ENCODE data around the gene WNT2B.

The WNT2B gene

DNA sequence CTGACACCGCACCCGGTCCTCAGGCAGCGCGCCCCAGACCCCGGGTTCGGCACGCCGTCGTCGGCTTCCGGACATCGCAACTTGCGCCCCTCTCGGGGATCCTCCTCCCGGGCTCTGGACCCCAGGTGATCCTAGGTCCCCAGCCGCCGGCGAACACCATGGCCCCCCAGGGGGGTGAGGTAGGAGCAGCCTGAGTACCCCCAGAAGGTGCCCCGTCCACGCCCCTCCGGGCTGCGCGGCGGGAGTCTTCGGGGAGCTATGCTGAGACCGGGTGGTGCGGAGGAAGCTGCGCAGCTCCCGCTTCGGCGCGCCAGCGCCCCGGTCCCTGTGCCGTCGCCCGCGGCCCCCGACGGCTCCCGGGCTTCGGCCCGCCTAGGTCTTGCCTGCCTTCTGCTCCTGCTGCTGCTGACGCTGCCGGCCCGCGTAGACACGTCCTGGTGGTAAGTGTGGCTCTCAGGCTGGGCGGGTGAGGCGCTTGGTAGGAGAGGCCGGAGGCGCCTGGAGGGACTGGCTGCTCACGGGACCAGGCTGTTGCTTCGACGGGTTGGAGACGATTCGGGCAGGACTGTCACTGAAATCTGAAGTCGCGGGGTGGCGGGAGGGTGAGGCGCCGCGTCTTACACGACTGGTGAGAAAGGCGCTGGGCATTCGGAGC is 367 bp downstream of the WNT2B start:
- H3K18ac ChIP-seq (ENCODE audit: low read length) = peak overlapping the region; percentile 92
- H3K27me3 ChIP-seq (ENCODE audit: control insufficient read depth in 3 of 3, insufficient read depth in 3 of 3, low read depth in 1 of 3, low read length in 3 of 3) = peaks cover 7 to 29% (median 23%) of the 10 kb centered on the region in 3 experiments
- WGBS, 2 donors (ENCODE audit: extremely low coverage in 2 of 2, insufficient read length in 2 of 2, insufficient replicate concordance in 1 of 2) = no CpG with 5 or more reads among the region's 66 CpGs

DNA sequence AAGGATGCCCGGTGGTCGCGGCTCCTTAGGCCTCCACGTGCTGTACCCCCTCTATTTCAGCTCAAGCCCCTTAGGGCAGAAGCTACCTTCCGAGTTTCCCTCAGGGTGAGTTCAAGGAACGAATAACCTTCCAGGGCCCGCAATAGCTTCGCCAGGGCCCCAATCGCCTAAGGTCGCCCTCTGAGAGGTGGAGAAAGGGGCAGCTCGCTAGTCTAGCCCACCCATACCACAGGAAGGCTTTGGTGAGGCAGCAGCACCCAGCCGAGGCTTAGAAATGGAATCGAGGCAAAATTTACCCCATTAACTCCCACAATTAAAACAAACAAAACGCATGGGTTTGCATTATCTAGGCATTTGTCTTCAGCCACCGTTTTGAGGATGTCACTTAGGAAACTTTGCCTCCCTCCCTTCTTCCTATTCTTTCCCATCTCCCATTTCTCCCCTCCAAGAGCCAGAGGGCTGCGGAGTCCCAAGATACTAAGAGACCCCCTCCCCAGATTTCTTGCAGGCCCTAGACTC is 954 bp downstream of the WNT2B start:
- Histone ChIP-seq H2BK15ac (ENCODE audit: low read length) (peak overlapping the region; percentile 16), H3K9ac (ENCODE audit: low read depth, low read length, poor library complexity) (peak overlapping the region; percentile 85), H2AK5ac (ENCODE audit: low read depth, low read length) (peak overlapping the region; percentile 8), H2BK5ac (ENCODE audit: low read length) (no peak overlapping the region), H3K23ac (ENCODE audit: low read depth, low read length, poor library complexity) (peak overlapping the region; percentile 27), H2BK120ac (ENCODE audit: low read depth, low read length) (no peak overlapping the region), H3K36me3 (replicated peaks in 1 of 2; ENCODE audit: control insufficient read depth in 2 of 2, insufficient read depth in 2 of 2, low read length in 2 of 2) (no peaks in the 10 kb centered on the region), H3K4ac (ENCODE audit: low read length) (no peak overlapping the region), H3K79me1 (ENCODE audit: low read depth, low read length) (no peaks in the 10 kb centered on the region), H4K8ac (ENCODE audit: low read depth, low read length) (no peak overlapping the region), H3K27ac (replicated peaks; ENCODE audit: low read length) (no peak overlapping the region), H3K9me3 (replicated peaks in 1 of 2; ENCODE audit: control insufficient read depth in 2 of 2, insufficient read depth in 1 of 2, low read depth in 1 of 2, low read length in 2 of 2) (no peaks in the 10 kb centered on the region), H2AFZ (ENCODE audit: low read length) (no peak overlapping the region), H3K4me2 (ENCODE audit: insufficient read depth, low read length, poor library complexity, severe bottlenecking) (peak overlapping the region; percentile 91), H3K14ac (ENCODE audit: low read length) (no peak overlapping the region), H3K4me3 (ENCODE audit: low read length in 2 of 2) (peak overlapping the region in 1 of 2 donors; percentile 88), H3K4me1 (ENCODE audit: control insufficient read depth in 2 of 2, insufficient read depth in 1 of 2, low read depth in 1 of 2, low read length in 2 of 2) (peaks cover 26 to 42% of the 10 kb centered on the region in 2 donors), H3K27me3 (ENCODE audit: control insufficient read depth in 3 of 3, insufficient read depth in 3 of 3, low read depth in 1 of 3, low read length in 3 of 3) (peaks cover 7 to 26% (median 23%) of the 10 kb centered on the region in 3 experiments), H2BK12ac (ENCODE audit: low read length) (no peak overlapping the region), H3K18ac (ENCODE audit: low read length) (peak overlapping the region; percentile 92), H4K91ac (ENCODE audit: low read depth, low read length, poor library complexity) (no peak overlapping the region)
- WGBS, 2 donors (ENCODE audit: extremely low coverage in 2 of 2, insufficient read length in 2 of 2, insufficient replicate concordance in 1 of 2) = no CpG with 5 or more reads among the region's 16 CpGs
- no peak for DNase-seq (ENCODE audit: low spot score)

More for the DNA sequence above, 367 bp downstream of the WNT2B start:
- peak overlapping the region; percentile 43 for H3K14ac ChIP-seq (ENCODE audit: low read length)
- H3K4me2 ChIP-seq (ENCODE audit: insufficient read depth, low read length, poor library complexity, severe bottlenecking) = peak overlapping the region; percentile 91
- H3K23ac ChIP-seq (ENCODE audit: low read depth, low read length, poor library complexity) = peak overlapping the region; percentile 59
- H2BK5ac ChIP-seq (ENCODE audit: low read length) = no peak overlapping the region
- peak overlapping the region; percentile 8 for H2AK5ac ChIP-seq (ENCODE audit: low read depth, low read length)
- DNase-seq (ENCODE audit: low spot score) = no peak
- peak overlapping the region; percentile 26 for H4K91ac ChIP-seq (ENCODE audit: low read depth, low read length, poor library complexity)
- peak overlapping the region; percentile 49 for H2BK12ac ChIP-seq (ENCODE audit: low read length)
- H3K4ac ChIP-seq (ENCODE audit: low read length) = no peak overlapping the region
- peak overlapping the region; percentile 16 for H2BK15ac ChIP-seq (ENCODE audit: low read length)
- no peak overlapping the region for H2BK120ac ChIP-seq (ENCODE audit: low read depth, low read length)
- H3K27ac ChIP-seq (replicated peaks; ENCODE audit: low read length) = no peak overlapping the region
- H3K9me3 ChIP-seq (replicated peaks in 1 of 2; ENCODE audit: control insufficient read depth in 2 of 2, insufficient read depth in 1 of 2, low read depth in 1 of 2, low read length in 2 of 2) = no peaks in the 10 kb centered on the region
- H2AFZ ChIP-seq (ENCODE audit: low read length) = peak overlapping the region; percentile 91
- H3K9ac ChIP-seq (ENCODE audit: low read depth, low read length, poor library complexity) = peak overlapping the region; percentile 85
- no peaks in the 10 kb centered on the region for H3K36me3 ChIP-seq (replicated peaks in 1 of 2; ENCODE audit: control insufficient read depth in 2 of 2, insufficient read depth in 2 of 2, low read length in 2 of 2)
- H4K8ac ChIP-seq (ENCODE audit: low read depth, low read length) = no peak overlapping the region
- no peaks in the 10 kb centered on the region for H3K79me1 ChIP-seq (ENCODE audit: low read depth, low read length)
- H3K4me3 ChIP-seq (ENCODE audit: low read length in 2 of 2) = peak overlapping the region in 1 of 2 donors; percentile 88
- H3K4me1 ChIP-seq (ENCODE audit: control insufficient read depth in 2 of 2, insufficient read depth in 1 of 2, low read depth in 1 of 2, low read length in 2 of 2) = peaks cover 27 to 42% of the 10 kb centered on the region in 2 donors

DNA sequence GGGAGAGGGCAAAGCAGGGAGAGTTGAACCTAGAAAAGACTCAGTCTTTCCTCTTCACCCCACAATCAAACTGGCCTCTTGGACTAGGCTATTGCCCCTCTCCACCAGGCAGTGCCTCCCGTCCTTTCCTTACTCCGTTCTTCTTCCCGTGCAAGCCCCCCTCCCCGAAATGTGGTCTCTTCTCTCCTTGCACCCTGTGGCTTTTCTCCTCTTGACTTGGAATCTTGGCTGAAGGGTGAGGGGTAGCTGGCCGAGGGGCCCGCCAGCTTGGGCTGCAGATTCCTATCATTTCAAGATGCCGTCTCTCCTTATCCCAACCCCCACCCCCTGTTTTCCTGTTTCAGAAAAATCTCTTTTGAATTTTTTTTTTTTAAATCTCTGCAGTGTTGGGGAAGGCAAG is 1.6 kb downstream of the WNT2B start:
- peak overlapping the region; percentile 39 for H3K18ac ChIP-seq (ENCODE audit: low read length)
- no peak for DNase-seq (ENCODE audit: low spot score)
- H3K4me3 ChIP-seq (ENCODE audit: low read length in 2 of 2) = peak overlapping the region in 1 of 2 donors; percentile 56
- no peaks in the 10 kb centered on the region for H3K9me3 ChIP-seq (replicated peaks in 1 of 2; ENCODE audit: control insufficient read depth in 2 of 2, insufficient read depth in 1 of 2, low read depth in 1 of 2, low read length in 2 of 2)
- H4K91ac ChIP-seq (ENCODE audit: low read depth, low read length, poor library complexity) = no peak overlapping the region
- no peak overlapping the region for H2AK5ac ChIP-seq (ENCODE audit: low read depth, low read length)
- H3K4me2 ChIP-seq (ENCODE audit: insufficient read depth, low read length, poor library complexity, severe bottlenecking) = peak overlapping the region; percentile 27
- H3K27me3 ChIP-seq (ENCODE audit: control insufficient read depth in 3 of 3, insufficient read depth in 3 of 3, low read depth in 1 of 3, low read length in 3 of 3) = peaks cover 7 to 23% (median 21%) of the 10 kb centered on the region in 3 experiments
- H2BK120ac ChIP-seq (ENCODE audit: low read depth, low read length) = no peak overlapping the region
- no CpG with 5 or more reads among the region's 7 CpGs for WGBS, 2 donors (ENCODE audit: extremely low coverage in 2 of 2, insufficient read length in 2 of 2, insufficient replicate concordance in 1 of 2)
- no peak overlapping the region for H2AFZ ChIP-seq (ENCODE audit: low read length)
- H3K79me1 ChIP-seq (ENCODE audit: low read depth, low read length) = no peaks in the 10 kb centered on the region
- H2BK15ac ChIP-seq (ENCODE audit: low read length) = no peak overlapping the region
- H3K14ac ChIP-seq (ENCODE audit: low read length) = no peak overlapping the region
- no peak overlapping the region for H3K4ac ChIP-seq (ENCODE audit: low read length)
- H2BK5ac ChIP-seq (ENCODE audit: low read length) = no peak overlapping the region
- H3K27ac ChIP-seq (replicated peaks; ENCODE audit: low read length) = no peak overlapping the region
- H3K9ac ChIP-seq (ENCODE audit: low read depth, low read length, poor library complexity) = no peak overlapping the region
- H4K8ac ChIP-seq (ENCODE audit: low read depth, low read length) = no peak overlapping the region
- no peaks in the 10 kb centered on the region for H3K36me3 ChIP-seq (replicated peaks in 1 of 2; ENCODE audit: control insufficient read depth in 2 of 2, insufficient read depth in 2 of 2, low read length in 2 of 2)
- H3K23ac ChIP-seq (ENCODE audit: low read depth, low read length, poor library complexity) = no peak overlapping the region
- peaks cover 28 to 45% of the 10 kb centered on the region in 2 donors for H3K4me1 ChIP-seq (ENCODE audit: control insufficient read depth in 2 of 2, insufficient read depth in 1 of 2, low read depth in 1 of 2, low read length in 2 of 2)
- no peak overlapping the region for H2BK12ac ChIP-seq (ENCODE audit: low read length)

DNA sequence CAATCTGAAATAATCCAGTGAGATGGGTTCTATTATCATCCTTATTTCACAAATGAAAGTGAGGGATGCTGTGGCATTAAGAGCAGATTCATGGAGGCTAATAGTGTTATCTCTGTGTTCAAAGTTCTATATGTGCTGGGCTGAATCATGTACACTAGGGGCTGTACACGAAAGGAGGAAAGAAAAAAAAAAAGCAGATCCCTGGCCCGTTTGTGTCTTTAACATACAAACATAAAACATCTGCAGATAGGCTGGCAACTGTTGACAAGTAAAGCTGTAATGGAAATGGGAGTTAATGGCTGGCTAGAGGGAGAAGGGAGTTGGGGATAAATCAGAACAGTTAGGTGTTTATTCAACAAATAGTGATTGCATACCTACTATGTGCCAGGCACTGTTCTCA is 3.1 kb downstream of the WNT2B start:
- H2BK15ac ChIP-seq (ENCODE audit: low read length) = no peak overlapping the region
- no peak overlapping the region for H2BK5ac ChIP-seq (ENCODE audit: low read length)
- no peak overlapping the region for H2BK12ac ChIP-seq (ENCODE audit: low read length)
- no peak overlapping the region for H3K9ac ChIP-seq (ENCODE audit: low read depth, low read length, poor library complexity)
- no peak for DNase-seq (ENCODE audit: low spot score)
- H2BK120ac ChIP-seq (ENCODE audit: low read depth, low read length) = no peak overlapping the region
- no peak overlapping the region for H4K8ac ChIP-seq (ENCODE audit: low read depth, low read length)
- no peak overlapping the region for H2AFZ ChIP-seq (ENCODE audit: low read length)
- no peaks in the 10 kb centered on the region for H3K79me1 ChIP-seq (ENCODE audit: low read depth, low read length)
- no peak overlapping the region for H3K4me2 ChIP-seq (ENCODE audit: insufficient read depth, low read length, poor library complexity, severe bottlenecking)
- no peak overlapping the region for H3K23ac ChIP-seq (ENCODE audit: low read depth, low read length, poor library complexity)
- H3K36me3 ChIP-seq (replicated peaks in 1 of 2; ENCODE audit: control insufficient read depth in 2 of 2, insufficient read depth in 2 of 2, low read length in 2 of 2) = peaks cover 0 to under 1% of the 10 kb centered on the region in 2 donors
- peaks cover 40 to 56% of the 10 kb centered on the region in 2 donors for H3K4me1 ChIP-seq (ENCODE audit: control insufficient read depth in 2 of 2, insufficient read depth in 1 of 2, low read depth in 1 of 2, low read length in 2 of 2)
- no peak overlapping the region for H3K14ac ChIP-seq (ENCODE audit: low read length)
- no peak overlapping the region for H3K4ac ChIP-seq (ENCODE audit: low read length)
- H3K27me3 ChIP-seq (ENCODE audit: control insufficient read depth in 3 of 3, insufficient read depth in 3 of 3, low read depth in 1 of 3, low read length in 3 of 3) = peaks cover 7 to 21% (median 13%) of the 10 kb centered on the region in 3 experiments
- H3K18ac ChIP-seq (ENCODE audit: low read length) = no peak overlapping the region
- H3K9me3 ChIP-seq (replicated peaks in 1 of 2; ENCODE audit: control insufficient read depth in 2 of 2, insufficient read depth in 1 of 2, low read depth in 1 of 2, low read length in 2 of 2) = no peaks in the 10 kb centered on the region
- H4K91ac ChIP-seq (ENCODE audit: low read depth, low read length, poor library complexity) = no peak overlapping the region
- no peak overlapping the region for H3K27ac ChIP-seq (replicated peaks; ENCODE audit: low read length)
- no peak overlapping the region for H2AK5ac ChIP-seq (ENCODE audit: low read depth, low read length)
- no peak overlapping the region for H3K4me3 ChIP-seq (ENCODE audit: low read length in 2 of 2)
- WGBS, 2 donors (ENCODE audit: extremely low coverage in 2 of 2, insufficient read length in 2 of 2, insufficient replicate concordance in 1 of 2) = no CpG with 5 or more reads among the region's 2 CpGs

Measured in neuronal stem cell (in vitro differentiated cells).